NCI-H2081 (cell line): ENCODE measurements around the gene PDE4DIP.
"Not testable (repeated sequence)": the region's sequence is repeated elsewhere in the genome, so short reads cannot be mapped to it uniquely, and the experiment has no call there.

ENCODE experiments used
- DNase-seq, 2 experiments: peaks; one replicate each; lab custom pipeline; 2025; lab: John Stamatoyannopoulos, UW

The PDE4DIP gene

GRCh38 chr1:148844220-148844619, at the start of gene PDE4DIP:
PDE4DIP (plus strand) TSS chr1:148844428; CDS start chr1:148844775, 347 bp downstream.
- not testable (repeated sequence) for DNase-seq

- DNase-seq: not testable (repeated sequence)
Observed at GRCh38 chr1:148808268-148808928, 35.8 kb upstream of the PDE4DIP start.

- not testable (repeated sequence) for DNase-seq
Observed at GRCh38 chr1:148808929-148809283, 35.3 kb upstream of the PDE4DIP start.

- not testable (repeated sequence) for DNase-seq
Observed at GRCh38 chr1:148822180-148822579, 22.0 kb upstream of the PDE4DIP start.

GRCh38 chr1:148823822-148824221, 20.4 kb upstream of the PDE4DIP start:
- DNase-seq: not testable (repeated sequence)

- DNase-seq: not testable (repeated sequence)
Observed at GRCh38 chr1:148825029-148825428, 19.2 kb upstream of the PDE4DIP start.

- DNase-seq: not testable (repeated sequence)
Observed at GRCh38 chr1:148828531-148828930, 15.7 kb upstream of the PDE4DIP start.

- DNase-seq: not testable (repeated sequence)
Observed at GRCh38 chr1:148828962-148829361, 15.3 kb upstream of the PDE4DIP start.

GRCh38 chr1:148829365-148829764, 14.9 kb upstream of the PDE4DIP start:
- DNase-seq: not testable (repeated sequence)

- not testable (repeated sequence) for DNase-seq
Observed at GRCh38 chr1:148841262-148841661, 3.0 kb upstream of the PDE4DIP start.

- DNase-seq: not testable (repeated sequence)
Observed at GRCh38 chr1:148844651-148845050, 423 bp downstream of the PDE4DIP start.

- not testable (repeated sequence) for DNase-seq
Observed at GRCh38 chr1:148845068-148845467, 840 bp downstream of the PDE4DIP start.

- not testable (repeated sequence) for DNase-seq
Observed at GRCh38 chr1:148850347-148850746, 6.1 kb downstream of the PDE4DIP start.

GRCh38 chr1:148850840-148851239, 6.6 kb downstream of the PDE4DIP start:
- not testable (repeated sequence) for DNase-seq

- DNase-seq: not testable (repeated sequence)
Observed at GRCh38 chr1:148851684-148852083, 7.5 kb downstream of the PDE4DIP start.

GRCh38 chr1:148853363-148853762, 9.1 kb downstream of the PDE4DIP start:
- not testable (repeated sequence) for DNase-seq

GRCh38 chr1:148854063-148854462, 9.8 kb downstream of the PDE4DIP start:
- DNase-seq: not testable (repeated sequence)

- DNase-seq: not testable (repeated sequence)
Observed at GRCh38 chr1:148855367-148855766, 11.1 kb downstream of the PDE4DIP start.

- DNase-seq: not testable (repeated sequence)
Observed at GRCh38 chr1:148860049-148860448, 15.8 kb downstream of the PDE4DIP start.

- not testable (repeated sequence) for DNase-seq
Observed at GRCh38 chr1:148860579-148861259, 16.5 kb downstream of the PDE4DIP start.

- DNase-seq: not testable (repeated sequence)
Observed at GRCh38 chr1:148862590-148862989, 18.4 kb downstream of the PDE4DIP start.

GRCh38 chr1:148868924-148869633, 24.9 kb downstream of the PDE4DIP start:
- DNase-seq: not testable (repeated sequence)

- not testable (repeated sequence) for DNase-seq
Observed at GRCh38 chr1:148869634-148869961, 25.4 kb downstream of the PDE4DIP start.
